HepG2 (cell line): ENCODE results near the gene CTNNBL1. TPM values are rescaled to one million over a fixed set of nuclear protein-coding genes. Genes with fewer than 3 reads are reported as not detected.

Experiments used
- ATAC-seq: fragments of 200-7000 bp; cut with Tn5 transposase; 3 replicates; pipeline ENCODE4 v1.9.1; 2020; ENCODE audit warnings: mild to moderate bottlenecking, moderate library complexity
- BruUV-seq: library from RNA; stranded (reverse); fragments of 400-500 nt; replicated peaks from 2 replicates; lab custom pipeline; 2021; lab: Mats Ljungman, UMichigan
- CTCF ChIA-PET: fragments of 300-600 bp; formaldehyde crosslinking; extraction: SDS; loops from one replicate; lab custom pipeline; 2021; ENCODE audit warnings: low total read pairs, inconsistent platforms, low intra/inter-chr PET ratio; lab: Yijun Ruan, JAX
- POLR2A ChIA-PET: fragments of 350-600 bp; sonication (Branson Sonifier 250); formaldehyde crosslinking; loops from one replicate; lab custom pipeline; 2020; ENCODE audit warnings: antibody characterized with exemption, inconsistent platforms; lab: Yijun Ruan, JAX
- DNase-seq: peaks from one replicate; pipeline ENCODE4 v3.0.0-alpha.2; 2015; ENCODE audit warnings: low spot score
- FAIRE-seq: peaks from 3 replicates; lab custom pipeline; 2011; peaks lifted over from hg19 to GRCh38; lab: Jason Lieb, UNC
- H2AFZ ChIP-seq: one replicate; pipeline ENCODE4 v1.6.1; 2011; ENCODE audit warnings: low read length, inconsistent platforms
- H3K27ac ChIP-seq: fragments of 300-600 bp; 3 replicates; pipeline ENCODE4 v1.8.0; 2011; ENCODE audit warnings: mixed run types, mild to moderate bottlenecking, mixed read lengths, low read length, inconsistent platforms; ENCODE audit not compliant: insufficient read depth; ENCODE audit errors: extremely low read length
- H3K27me3 ChIP-seq, 2 experiments: fragments of 200-600 bp in 1 of 2; 2 replicates in 1 of 2; 3 replicates in 1 of 2; pipeline versions ENCODE4 v1.6.0 to v1.8.0; 2011; ENCODE audit warnings: low read length in 2 of 2, mild to moderate bottlenecking in 2 of 2, moderate library complexity in 2 of 2, inconsistent platforms in 1 of 2; ENCODE audit not compliant: insufficient read depth in 2 of 2, control insufficient read depth in 1 of 2
- H3K36me3 ChIP-seq, 2 experiments: fragments of 200-600 bp in 1 of 2; replicated peaks in 1 of 2; 2 replicates in 1 of 2; 3 replicates in 1 of 2; pipeline versions ENCODE4 v1.5.1 to v1.8.0; 2011; ENCODE audit warnings: low read length in 2 of 2, inconsistent platforms in 1 of 2; ENCODE audit not compliant: insufficient read depth in 2 of 2, control insufficient read depth in 1 of 2
- H3K4me1 ChIP-seq: 2 replicates; pipeline ENCODE4 v1.5.1; 2012; ENCODE audit warnings: low read length, inconsistent platforms; ENCODE audit not compliant: insufficient read depth
- H3K4me2 ChIP-seq: 2 replicates; pipeline ENCODE4 v1.6.0; 2011; ENCODE audit warnings: low read depth, low read length, inconsistent platforms
- H3K4me3 ChIP-seq, 3 experiments: fragments of 200-600 bp in 1 of 3; sonication (generic), shearing (Covaris generic) in 1 of 3; replicated peaks in 1 of 3; 2 replicates each; pipeline ENCODE4 v1.5.1; 2011 to 2016; ENCODE audit warnings: low read length in 3 of 3, inconsistent platforms in 2 of 3, low read depth in 2 of 3, mild to moderate bottlenecking in 2 of 3, control low read depth in 1 of 3, mixed read lengths in 1 of 3; ENCODE audit not compliant: insufficient read depth in 1 of 3
- H3K79me2 ChIP-seq: one replicate; pipeline ENCODE4 v1.6.1; 2011; ENCODE audit warnings: low read length, inconsistent platforms; ENCODE audit not compliant: insufficient read depth
- H3K9ac ChIP-seq: 2 replicates; pipeline ENCODE4 v1.6.0; 2011; ENCODE audit warnings: mild to moderate bottlenecking, low read depth, low read length, inconsistent platforms; ENCODE audit not compliant: insufficient read depth
- H3K9me3 ChIP-seq: 2 replicates; pipeline ENCODE4 v1.5.1; 2012; ENCODE audit warnings: mild to moderate bottlenecking, low read length
- H4K20me1 ChIP-seq: 2 replicates; pipeline ENCODE4 v1.6.0; 2011; ENCODE audit warnings: inconsistent platforms, mild to moderate bottlenecking, low read length, moderate library complexity; ENCODE audit not compliant: insufficient read depth
- AFF4 ChIP-seq: sonication (generic); formaldehyde crosslinking; IDR thresholded peaks from 2 replicates; pipeline ENCODE4 v1.4.0; 2020; ENCODE audit warnings: missing genetic modification reagents
- CEBPB ChIP-seq: IDR thresholded peaks from 2 replicates; pipeline ENCODE4 v1.6.1; 2011; ENCODE audit warnings: low read depth, low read length, improper control_type of control experiment, borderline replicate concordance
- CSRNP1 ChIP-seq: sonication (generic); formaldehyde crosslinking; IDR thresholded peaks from 2 replicates; pipeline ENCODE4 v1.8.1; 2023; ENCODE audit warnings: mild to moderate bottlenecking, missing genetic modification reagents
- JDP2 ChIP-seq: sonication (generic); formaldehyde crosslinking; IDR thresholded peaks from 2 replicates; pipeline ENCODE4 v1.8.1; 2022; ENCODE audit warnings: missing genetic modification reagents, borderline replicate concordance
- RFXANK ChIP-seq: IDR thresholded peaks from 2 replicates; pipeline ENCODE4 v1.6.1; 2016
- SRSF9 ChIP-seq: fragments of 200-400 bp; formaldehyde crosslinking; IDR thresholded peaks from 2 replicates; pipeline ENCODE4 v1.6.1; 2018; ENCODE audit warnings: borderline replicate concordance, mild to moderate bottlenecking, low read depth, low read length; ENCODE audit not compliant: insufficient read depth, poor library complexity, severe bottlenecking
- TBL1XR1 ChIP-seq: fragments of 150-350 bp; IDR thresholded peaks from 2 replicates; pipeline ENCODE4 v1.6.1; 2014; ENCODE audit warnings: borderline replicate concordance, low read length; ENCODE audit not compliant: partially characterized antibody
- TBX3 ChIP-seq: fragments of 450-650 bp; IDR thresholded peaks from 2 replicates; pipeline ENCODE4 v1.6.1; 2017; ENCODE audit warnings: antibody characterized with exemption, mild to moderate bottlenecking, inconsistent platforms, borderline replicate concordance
- TEAD3 ChIP-seq: optimal IDR thresholded peaks from 2 replicates; pipeline ENCODE3; 2016; ENCODE audit warnings: borderline replicate concordance
- ZFP91 ChIP-seq: sonication (generic); formaldehyde crosslinking; IDR thresholded peaks from 2 replicates; pipeline ENCODE4 v1.9.0; 2022; ENCODE audit warnings: missing genetic modification reagents, mild to moderate bottlenecking, borderline replicate concordance
- ZNF614 ChIP-seq: IDR thresholded peaks from 2 replicates; pipeline ENCODE4 v1.6.1; 2018; ENCODE audit warnings: missing biosample characterization, missing genetic modification reagents, inconsistent platforms, borderline replicate concordance
- WGBS: methylation state at CpG from one replicate; pipeline ENCODE4 v1.1.6; 2017; ENCODE audit warnings: low lambda C conversion rate; 5-methylcytosine and 5-hydroxymethylcytosine counted together
- in situ Hi-C: cut with HindIII; loops from 2 replicates; pipeline ENCODE4 v1.10.0; 2017; ENCODE audit warnings: low pct_unique_long_range_greater_than_20kb; ENCODE audit not compliant: extremely low pct_ligation_motif_present
- intact Hi-C: fragments of 100-400 bp; cut with micrococcal nuclease; formaldehyde crosslinking; loops from one replicate; pipeline ENCODE4 v1.10.0; 2022; ENCODE audit not compliant: unreplicated experiment
- polyA plus RNA-seq, 8 experiments: library from polyadenylated mRNA; depleted of rRNA in 3 of 8; stranded (reverse) in 7 of 8; unstranded in 1 of 8; fragments of >200 nt; fragmentation: Illumina TruSeq in 4 of 8; extraction: Trizol in 4 of 8; gene quantifications; 2 replicates each; pipeline versions ENCODE4 v1.2.1 to v1.2.3, GENCODE V29; 2011 to 2016; ENCODE audit warnings: low read depth in 4 of 8, missing spikeins in 1 of 8, mixed read lengths in 1 of 8; ENCODE audit not compliant: insufficient read depth in 1 of 8
- total RNA-seq, 5 experiments: library from RNA; depleted of rRNA; stranded (reverse); fragments of >200 nt; fragmentation: Illumina TruSeq; extraction: Trizol; gene quantifications; 2 replicates each; pipeline ENCODE4 v1.2.3, GENCODE V29; 2016; ENCODE audit warnings: low read depth in 1 of 5
- TF ChIP-seq, protein P1 (sequence below): IDR thresholded peaks from 2 replicates; pipeline ENCODE4 v1.6.1; 2016; ENCODE audit warnings: low read depth
- TF ChIP-seq, protein P2 (sequence below): IDR thresholded peaks from 2 replicates; pipeline ENCODE4 v1.6.1; 2018; ENCODE audit warnings: missing genetic modification reagents

Gene CTNNBL1
- total and polyA plus RNA-seq, 2 of the 13 experiments (the other 11 are each of a cell fraction or from before 2014, with no cell fraction given), result 49.3 to 94.6 TPM

GRCh38 chr20:37870294-37870693 lies 176.5 kb downstream of the CTNNBL1 start:
- Histone ChIP-seq H3K27ac (no peak overlapping the region), H3K27me3 (no peaks in the 10 kb centered on the region), H3K4me1 (no peaks in the 10 kb centered on the region), H2AFZ (no peak overlapping the region), H4K20me1 (no peaks in the 10 kb centered on the region), H3K9me3 (no peaks in the 10 kb centered on the region), H3K4me2 (no peak overlapping the region), H3K36me3 (peaks cover 20 to 53% of the 10 kb centered on the region in 2 experiments), H3K9ac (no peak overlapping the region), H3K79me2 (no peaks in the 10 kb centered on the region), H3K4me3 (no peak overlapping the region)
- WGBS, result 89% methylated on average over 11 of the region's 11 CpGs
- intact Hi-C loops, result no loop called here
- ATAC-seq (no peak), DNase-seq (no peak), FAIRE-seq (no peak)
- ChIA-PET POLR2A (no interaction called here), CTCF (no interaction called here)
- BruUV-seq, result no TSS peak
- in situ Hi-C loops, result no loop called here
- TF ChIP-seq TEAD3 (CRISPR knock-in tag), result no peak
- TF ChIP-seq ZNF614 (CRISPR knock-in tag), result no peak
- no peak for TF ChIP-seq SRSF9
- TF ChIP-seq AFF4 (CRISPR knock-in tag), result no peak
- peak; percentile 68 for TF ChIP-seq CEBPB
- no peak for TF ChIP-seq ZFP91
- no peak for TF ChIP-seq TBX3
- TF ChIP-seq, protein P1, sequence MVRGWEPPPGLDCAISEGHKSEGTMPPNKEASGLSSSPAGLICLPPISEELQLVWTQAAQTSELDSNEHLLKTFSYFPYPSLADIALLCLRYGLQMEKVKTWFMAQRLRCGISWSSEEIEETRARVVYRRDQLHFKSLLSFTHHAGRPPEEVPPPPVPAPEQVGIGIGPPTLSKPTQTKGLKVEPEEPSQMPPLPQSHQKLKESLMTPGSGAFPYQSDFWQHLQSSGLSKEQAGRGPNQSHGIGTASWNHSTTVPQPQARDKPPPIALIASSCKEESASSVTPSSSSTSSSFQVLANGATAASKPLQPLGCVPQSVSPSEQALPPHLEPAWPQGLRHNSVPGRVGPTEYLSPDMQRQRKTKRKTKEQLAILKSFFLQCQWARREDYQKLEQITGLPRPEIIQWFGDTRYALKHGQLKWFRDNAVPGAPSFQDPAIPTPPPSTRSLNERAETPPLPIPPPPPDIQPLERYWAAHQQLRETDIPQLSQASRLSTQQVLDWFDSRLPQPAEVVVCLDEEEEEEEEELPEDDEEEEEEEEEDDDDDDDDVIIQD (CRISPR knock-in tag), result no peak
- TF ChIP-seq, protein P2, sequence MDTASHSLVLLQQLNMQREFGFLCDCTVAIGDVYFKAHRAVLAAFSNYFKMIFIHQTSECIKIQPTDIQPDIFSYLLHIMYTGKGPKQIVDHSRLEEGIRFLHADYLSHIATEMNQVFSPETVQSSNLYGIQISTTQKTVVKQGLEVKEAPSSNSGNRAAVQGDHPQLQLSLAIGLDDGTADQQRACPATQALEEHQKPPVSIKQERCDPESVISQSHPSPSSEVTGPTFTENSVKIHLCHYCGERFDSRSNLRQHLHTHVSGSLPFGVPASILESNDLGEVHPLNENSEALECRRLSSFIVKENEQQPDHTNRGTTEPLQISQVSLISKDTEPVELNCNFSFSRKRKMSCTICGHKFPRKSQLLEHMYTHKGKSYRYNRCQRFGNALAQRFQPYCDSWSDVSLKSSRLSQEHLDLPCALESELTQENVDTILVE, result no peak
- no peak for TF ChIP-seq CSRNP1 (CRISPR knock-in tag)
- no peak for TF ChIP-seq JDP2
- TF ChIP-seq RFXANK (CRISPR knock-in tag), result no peak
- no peak for TF ChIP-seq TBL1XR1
